Measurements from ENCODE around the gene BTBD6.

DNA sequence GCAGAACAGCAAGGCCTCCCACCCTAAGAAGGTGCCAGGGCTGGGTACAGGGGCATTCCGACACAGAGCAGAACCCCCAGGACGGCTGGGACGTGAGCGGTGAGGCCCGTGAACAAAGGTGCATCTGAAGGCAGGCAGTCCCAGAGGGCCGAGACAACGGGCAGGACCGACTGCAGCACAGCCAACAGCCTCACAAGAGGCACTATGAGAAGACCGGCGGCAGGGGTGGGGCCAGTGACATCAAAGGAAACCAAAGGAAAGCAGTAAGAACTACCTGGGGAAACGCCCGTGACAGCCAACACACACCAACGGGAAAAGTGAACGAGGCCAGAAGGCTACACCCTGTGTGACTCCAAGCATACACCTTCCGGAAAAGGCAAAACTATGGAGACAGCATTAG is 9.1 kb downstream of the BTBD6 start:
- no peak for TF ChIP-seq POLR2A (IDR thresholded peaks at IDR 0.05)
- TF ChIP-seq, protein P1, sequence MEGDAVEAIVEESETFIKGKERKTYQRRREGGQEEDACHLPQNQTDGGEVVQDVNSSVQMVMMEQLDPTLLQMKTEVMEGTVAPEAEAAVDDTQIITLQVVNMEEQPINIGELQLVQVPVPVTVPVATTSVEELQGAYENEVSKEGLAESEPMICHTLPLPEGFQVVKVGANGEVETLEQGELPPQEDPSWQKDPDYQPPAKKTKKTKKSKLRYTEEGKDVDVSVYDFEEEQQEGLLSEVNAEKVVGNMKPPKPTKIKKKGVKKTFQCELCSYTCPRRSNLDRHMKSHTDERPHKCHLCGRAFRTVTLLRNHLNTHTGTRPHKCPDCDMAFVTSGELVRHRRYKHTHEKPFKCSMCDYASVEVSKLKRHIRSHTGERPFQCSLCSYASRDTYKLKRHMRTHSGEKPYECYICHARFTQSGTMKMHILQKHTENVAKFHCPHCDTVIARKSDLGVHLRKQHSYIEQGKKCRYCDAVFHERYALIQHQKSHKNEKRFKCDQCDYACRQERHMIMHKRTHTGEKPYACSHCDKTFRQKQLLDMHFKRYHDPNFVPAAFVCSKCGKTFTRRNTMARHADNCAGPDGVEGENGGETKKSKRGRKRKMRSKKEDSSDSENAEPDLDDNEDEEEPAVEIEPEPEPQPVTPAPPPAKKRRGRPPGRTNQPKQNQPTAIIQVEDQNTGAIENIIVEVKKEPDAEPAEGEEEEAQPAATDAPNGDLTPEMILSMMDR (IDR thresholded peaks at IDR 0.05), result no peak
